Stimulated activated naive CD8-positive, alpha-beta T cell treated with anti-CD3 and anti-CD28 coated beads, Interleukin-15, Interleukin-2, amounts not matched to agents 100 U/mL and 50 U/mL, for 24 hours (primary cell): ENCODE measurements around the gene IL32.

Experiments used
- ATAC-seq: fragments of 150-1000 bp; cut with Tn5 transposase; one replicate; pipeline ENCODE4 v1.10.0; 2021
- DNase-seq: peaks from one replicate; pipeline ENCODE4 v3.0.0; 2021

The IL32 gene

GRCh38 chr16:3115561-3115960 is 50.1 kb downstream of the IL32 start:
- no peak for ATAC-seq
- no peak for DNase-seq

- no peak for DNase-seq
- no peak for ATAC-seq
Observed at GRCh38 chr16:3118204-3118790, 52.9 kb downstream of the IL32 start.

GRCh38 chr16:3118846-3119245 is 53.4 kb downstream of the IL32 start:
- DNase-seq: no peak
- no peak for ATAC-seq
